Measurements from ENCODE around the gene SCTR. TPM values are rescaled to one million over a fixed set of nuclear protein-coding genes. Genes with fewer than 3 reads are reported as not detected.

Gene SCTR
- total RNA-seq, 1 experiment from 2014 or later = not detected

- in situ Hi-C loops (cut with HindIII; ENCODE audit: low pct_unique_long_range_greater_than_20kb, low sequenced_read_pairs) = no loop called here
Observed at GRCh38 chr2:119533560-119533959, 9.3 kb upstream of the SCTR start.

DNA sequence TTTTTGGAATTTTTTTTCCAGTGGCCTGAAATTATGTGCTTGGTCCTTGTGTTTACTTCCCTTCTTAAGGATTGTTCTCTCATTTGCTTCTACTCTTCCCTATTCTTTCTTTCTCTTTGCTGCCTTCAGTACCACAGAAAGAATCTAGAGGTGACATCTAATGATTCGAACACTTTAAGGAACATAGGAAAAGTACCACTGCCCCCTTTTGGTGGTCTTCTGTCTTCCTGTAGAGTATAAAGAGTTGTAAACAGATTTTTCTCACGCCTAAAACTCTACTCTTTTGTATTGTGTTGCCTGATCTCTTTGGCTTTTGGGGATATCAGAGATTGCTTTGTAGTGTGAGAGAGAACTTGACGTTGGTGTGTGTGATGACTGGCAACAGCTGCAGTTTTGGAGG is 7.0 kb upstream of the SCTR start:
- peak; percentile 27 for DNase-seq (ENCODE audit: low read depth, low spot score)
- in situ Hi-C loops (cut with HindIII; ENCODE audit: low pct_unique_long_range_greater_than_20kb, low sequenced_read_pairs) = no loop called here

More at GRCh38 chr2:119533560-119533959, 9.3 kb upstream of the SCTR start:
- no peak for DNase-seq (ENCODE audit: low read depth, low spot score)

DNA sequence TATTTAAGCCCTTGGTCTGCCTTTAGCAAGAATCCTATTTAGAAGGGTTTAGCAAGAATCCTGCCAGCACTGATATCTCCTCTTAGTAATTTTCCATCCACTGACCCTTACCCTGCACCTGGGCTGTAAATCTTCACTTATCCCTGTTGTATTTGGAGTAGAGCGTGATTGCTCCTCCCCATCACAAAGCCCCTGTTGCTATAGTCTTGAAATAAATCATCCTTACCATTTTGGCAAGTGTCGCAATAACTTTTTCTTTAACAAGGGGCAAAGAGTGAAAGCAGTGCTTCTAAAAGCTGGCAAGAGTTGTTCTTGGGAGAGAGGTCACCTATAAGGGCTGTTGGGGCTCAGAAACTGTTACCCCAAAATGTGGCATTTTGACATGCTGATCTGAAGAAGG is 3.7 kb upstream of the SCTR start:
- in situ Hi-C loops (cut with HindIII; ENCODE audit: low pct_unique_long_range_greater_than_20kb, low sequenced_read_pairs) = no loop called here
- DNase-seq (ENCODE audit: low read depth, low spot score) = no peak

DNA sequence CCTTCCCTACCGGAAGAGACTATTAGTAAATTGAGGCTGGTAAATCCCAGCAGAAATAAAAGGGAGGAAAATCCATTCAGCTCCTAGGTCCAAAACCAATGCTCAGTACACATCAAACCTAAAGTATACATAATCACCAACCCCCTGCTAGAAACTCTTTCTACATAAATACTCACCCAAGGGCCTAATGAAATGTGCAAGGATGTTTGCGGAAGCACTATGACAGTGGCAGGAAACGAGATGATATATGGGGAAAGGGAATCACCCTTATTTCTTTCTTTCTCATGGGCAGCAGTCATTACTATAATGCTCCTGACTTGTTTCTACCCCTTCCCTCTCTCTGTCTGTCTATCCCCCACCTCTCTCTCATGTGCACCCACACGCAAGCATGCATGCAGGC is 1.3 kb upstream of the SCTR start:
- in situ Hi-C loops (cut with HindIII; ENCODE audit: low pct_unique_long_range_greater_than_20kb, low sequenced_read_pairs) = no loop called here
- DNase-seq (ENCODE audit: low read depth, low spot score) = no peak

DNA sequence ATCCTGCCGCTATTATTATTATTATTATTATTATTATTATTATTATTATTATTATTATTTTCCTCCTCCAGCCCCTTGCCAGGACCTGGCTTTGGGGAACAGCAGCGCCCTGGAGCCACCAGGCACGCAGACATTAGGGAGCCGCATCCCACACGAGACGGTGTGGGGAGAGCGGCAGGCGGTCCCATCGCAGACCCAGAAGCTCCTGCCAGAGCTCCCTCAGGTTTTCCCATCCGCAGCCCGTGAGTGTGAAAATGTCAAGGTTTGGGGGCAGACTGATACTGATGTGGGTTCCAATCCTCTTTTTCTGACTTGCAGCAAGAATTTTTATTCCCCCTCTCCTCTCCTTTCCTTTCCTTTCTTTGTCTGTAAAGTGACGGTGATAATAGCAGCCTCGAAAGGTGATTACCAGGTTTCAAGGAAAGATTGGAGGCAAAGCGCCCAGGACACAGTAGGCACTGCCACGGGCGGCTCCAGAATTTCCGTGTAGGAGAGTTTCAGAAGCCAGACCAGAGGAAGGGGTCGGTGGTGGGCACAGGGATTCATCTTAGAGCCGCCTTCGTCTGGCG is 816 bp downstream of the SCTR start:
- DNase-seq (ENCODE audit: low read depth, low spot score) = no peak
- in situ Hi-C loops (cut with HindIII; ENCODE audit: low pct_unique_long_range_greater_than_20kb, low sequenced_read_pairs) = no loop called here

GRCh38 chr2:119522671-119523070 is 1.6 kb downstream of the SCTR start:
- no peak for DNase-seq (ENCODE audit: low read depth, low spot score)

GRCh38 chr2:119521433-119522050 is 2.7 kb downstream of the SCTR start:
- in situ Hi-C loops (cut with HindIII; ENCODE audit: low pct_unique_long_range_greater_than_20kb, low sequenced_read_pairs) = no loop called here
- DNase-seq (ENCODE audit: low read depth, low spot score) = no peak

More at GRCh38 chr2:119522671-119523070, 1.6 kb downstream of the SCTR start:
- in situ Hi-C loops (cut with HindIII; ENCODE audit: low pct_unique_long_range_greater_than_20kb, low sequenced_read_pairs) = no loop called here

GRCh38 chr2:119520696-119521432 is 3.4 kb downstream of the SCTR start:
- in situ Hi-C loops (cut with HindIII; ENCODE audit: low pct_unique_long_range_greater_than_20kb, low sequenced_read_pairs) = no loop called here
- DNase-seq (ENCODE audit: low read depth, low spot score) = no peak

GRCh38 chr2:119519057-119519408 is 5.2 kb downstream of the SCTR start:
- no peak for DNase-seq (ENCODE audit: low read depth, low spot score)
- in situ Hi-C loops (cut with HindIII; ENCODE audit: low pct_unique_long_range_greater_than_20kb, low sequenced_read_pairs) = no loop called here

DNA sequence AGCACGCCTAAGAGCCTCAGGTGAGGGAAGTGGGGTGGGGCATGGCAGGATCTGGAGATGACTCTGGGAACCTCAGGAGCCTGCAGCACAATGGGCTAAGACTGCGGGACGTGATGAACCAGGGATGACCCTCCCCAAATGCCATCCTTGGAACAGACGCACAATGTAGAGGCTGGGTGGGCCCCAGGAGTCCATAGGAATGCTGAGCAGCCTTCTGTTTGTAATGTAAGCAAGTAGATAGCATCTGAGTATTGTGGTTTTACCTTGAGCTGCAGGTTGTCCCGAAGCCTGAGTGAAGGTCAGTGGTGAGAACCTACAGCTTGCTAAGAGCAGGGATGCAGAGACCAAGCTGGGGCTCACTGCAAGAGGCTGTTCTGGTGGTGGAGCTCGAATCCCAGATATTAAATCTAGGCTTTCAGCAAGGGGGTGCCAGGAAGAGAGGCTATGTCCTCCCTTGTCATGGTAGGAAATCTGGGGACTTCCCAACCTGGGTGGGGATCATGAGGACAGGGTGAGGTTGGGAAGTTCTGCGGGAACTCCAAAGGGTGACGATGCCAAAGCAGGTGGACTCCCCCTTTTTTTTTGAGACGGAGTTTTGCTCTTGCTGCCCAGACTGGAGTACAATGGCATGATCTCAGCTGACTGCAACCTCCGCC is 5.8 kb downstream of the SCTR start:
- in situ Hi-C loops (cut with HindIII; ENCODE audit: low pct_unique_long_range_greater_than_20kb, low sequenced_read_pairs) = no loop called here
- DNase-seq (ENCODE audit: low read depth, low spot score) = no peak

GRCh38 chr2:119517433-119517832 is 6.8 kb downstream of the SCTR start:
- in situ Hi-C loops (cut with HindIII; ENCODE audit: low pct_unique_long_range_greater_than_20kb, low sequenced_read_pairs) = no loop called here
- DNase-seq (ENCODE audit: low read depth, low spot score) = peak; percentile 67

DNA sequence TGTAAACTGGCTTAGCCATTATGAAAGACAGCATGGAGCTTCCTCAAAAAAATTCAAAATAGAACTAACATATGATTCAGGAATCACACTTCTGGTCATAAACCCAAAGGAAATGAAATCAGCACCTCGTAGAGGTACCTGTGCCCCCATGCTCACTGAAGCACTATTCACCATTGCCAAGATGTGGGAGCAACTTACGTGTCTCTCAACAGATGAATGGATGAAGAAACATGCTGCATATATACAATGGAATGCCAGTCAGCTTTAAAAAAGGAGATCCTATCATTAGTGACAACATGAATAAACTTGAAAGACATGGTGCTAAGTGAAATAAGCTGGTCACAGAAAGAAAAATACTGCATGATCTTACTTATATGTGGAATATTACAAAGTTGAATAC is 8.2 kb downstream of the SCTR start:
- in situ Hi-C loops (cut with HindIII; ENCODE audit: low pct_unique_long_range_greater_than_20kb, low sequenced_read_pairs) = no loop called here

DNA sequence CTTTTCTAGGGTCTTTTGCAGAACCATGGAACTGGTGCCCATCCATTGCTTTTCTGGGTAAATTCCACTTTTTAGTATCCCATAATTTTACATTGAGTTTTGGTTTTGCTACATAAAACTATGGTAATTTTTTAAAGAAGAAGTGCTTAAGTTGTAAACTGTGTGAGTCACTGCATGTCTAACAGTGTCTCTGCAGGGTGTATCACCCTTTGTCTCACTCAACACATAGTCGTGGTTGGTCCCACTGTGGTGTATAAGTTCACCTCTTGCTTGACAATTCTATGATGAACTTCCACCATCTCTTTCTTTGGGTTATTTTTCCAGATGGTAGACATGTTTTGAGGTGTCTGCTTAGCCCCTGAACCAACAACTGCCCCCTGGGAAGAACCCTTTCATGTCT is 10.5 kb downstream of the SCTR start:
- in situ Hi-C loops (cut with HindIII; ENCODE audit: low pct_unique_long_range_greater_than_20kb, low sequenced_read_pairs) = no loop called here

More for the DNA sequence above, 8.2 kb downstream of the SCTR start:
- no peak for DNase-seq (ENCODE audit: low read depth, low spot score)

GRCh38 chr2:119512946-119513345 is 11.3 kb downstream of the SCTR start:
- in situ Hi-C loops (cut with HindIII; ENCODE audit: low pct_unique_long_range_greater_than_20kb, low sequenced_read_pairs) = no loop called here
- DNase-seq (ENCODE audit: low read depth, low spot score) = no peak

More for the DNA sequence above, 10.5 kb downstream of the SCTR start:
- no peak for DNase-seq (ENCODE audit: low read depth, low spot score)

DNA sequence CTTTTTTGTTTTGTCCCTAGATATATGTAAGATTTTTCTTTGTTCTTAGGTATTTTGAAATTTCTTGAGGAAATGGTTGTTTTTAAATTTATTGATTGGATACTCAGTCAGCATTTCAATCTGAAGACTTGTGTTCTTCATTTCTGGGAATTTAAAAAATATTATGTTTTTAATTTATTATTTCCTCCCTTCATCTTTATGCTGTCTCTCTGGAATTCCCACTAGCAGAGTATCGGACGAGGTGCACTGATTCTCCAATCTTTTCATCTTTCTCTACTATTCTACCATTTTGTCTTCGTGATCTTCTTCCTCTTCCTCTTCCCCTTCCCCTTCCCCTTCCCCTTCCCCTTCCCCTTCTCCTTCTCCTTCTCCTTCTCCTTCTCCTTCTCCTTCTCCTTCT is 12.3 kb downstream of the SCTR start:
- no peak for DNase-seq (ENCODE audit: low read depth, low spot score)
- in situ Hi-C loops (cut with HindIII; ENCODE audit: low pct_unique_long_range_greater_than_20kb, low sequenced_read_pairs) = no loop called here

DNA sequence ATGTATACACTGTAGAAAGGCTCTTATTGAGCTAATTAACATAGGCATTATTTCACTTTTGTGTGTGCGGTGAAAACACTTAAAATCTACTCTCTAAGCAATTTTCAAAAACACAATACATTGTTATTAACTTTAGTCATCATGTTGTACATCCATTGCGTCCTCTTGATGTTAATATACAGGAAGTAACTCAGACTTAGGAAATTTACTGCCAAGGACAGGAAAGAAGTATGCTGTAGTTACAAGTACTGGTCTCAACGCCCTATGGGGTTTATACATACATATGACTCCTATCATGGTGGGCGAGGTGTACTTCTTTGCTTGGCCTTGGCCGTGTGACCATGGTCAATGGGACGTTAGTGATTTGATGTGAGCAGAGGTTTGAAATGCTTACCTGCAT is 15.5 kb downstream of the SCTR start:
- in situ Hi-C loops (cut with HindIII; ENCODE audit: low pct_unique_long_range_greater_than_20kb, low sequenced_read_pairs) = no loop called here
- DNase-seq (ENCODE audit: low read depth, low spot score) = no peak

GRCh38 chr2:119496682-119497081 is 27.6 kb downstream of the SCTR start:
- DNase-seq (ENCODE audit: low read depth, low spot score) = no peak
- in situ Hi-C loops (cut with HindIII; ENCODE audit: low pct_unique_long_range_greater_than_20kb, low sequenced_read_pairs) = no loop called here

- no peak for DNase-seq (ENCODE audit: low read depth, low spot score)
- in situ Hi-C loops (cut with HindIII; ENCODE audit: low pct_unique_long_range_greater_than_20kb, low sequenced_read_pairs) = no loop called here
Observed at GRCh38 chr2:119495948-119496347, 28.3 kb downstream of the SCTR start.
